ENCODE results near the gene LGALS9.
"Not testable (repeated sequence)": the region's sequence is repeated elsewhere in the genome, so short reads cannot be mapped to it uniquely, and the experiment has no call there.

LGALS9 gene

DNA sequence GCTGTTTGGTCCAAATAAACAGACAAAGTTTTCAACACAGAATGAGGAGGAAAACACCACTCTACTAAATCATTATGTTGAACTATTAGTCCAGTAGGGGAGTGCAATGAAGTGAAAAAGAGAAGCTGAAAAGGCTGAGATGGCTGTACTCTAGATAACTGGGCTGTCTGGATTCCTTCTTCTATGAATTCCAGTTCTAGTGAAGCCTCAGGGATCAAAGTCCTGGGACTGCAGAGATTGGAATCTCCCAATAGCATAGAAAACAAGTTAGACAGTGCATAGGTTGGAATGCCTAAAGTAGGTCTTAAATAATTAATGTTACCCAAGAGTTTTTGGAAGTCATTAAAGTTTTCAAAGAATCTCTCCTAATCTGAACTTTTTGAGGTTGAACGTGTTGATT lies 59.9 kb downstream of the LGALS9 start:
- DNase-seq (ENCODE audit: low spot score) = no peak

DNA sequence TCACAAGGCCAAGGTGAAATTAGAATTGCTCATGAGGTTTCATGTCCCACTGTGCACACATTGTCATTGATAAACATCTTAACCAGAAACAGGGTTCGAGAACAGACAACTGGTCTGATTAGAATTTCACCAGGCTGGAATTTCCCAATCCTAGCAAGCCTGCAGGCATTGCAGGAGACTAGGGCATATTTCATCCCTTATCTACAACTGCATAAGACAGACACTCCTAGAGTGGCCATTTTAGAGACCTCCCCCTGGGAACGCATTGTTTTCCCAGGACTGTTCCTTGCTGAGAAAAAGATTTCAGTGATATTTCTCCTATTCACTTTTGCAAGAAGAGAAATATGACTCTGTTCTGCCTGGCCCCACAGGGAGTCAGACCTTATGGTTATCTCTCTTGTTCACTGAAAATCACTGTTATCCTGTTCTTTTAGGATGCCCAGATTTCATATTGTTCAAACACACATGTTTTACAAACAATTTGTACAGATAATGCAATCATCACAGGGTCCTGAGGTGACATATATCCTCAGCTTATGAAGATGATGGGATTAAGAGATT lies 64.3 kb downstream of the LGALS9 start:
- not testable (repeated sequence) for DNase-seq (ENCODE audit: low spot score)

Measured in AG20443 (cell line).